SJCRH30 (cell line): ENCODE results near the gene TSPAN6. TPM values are rescaled to one million over a fixed set of nuclear protein-coding genes. Genes with fewer than 3 reads are reported as not detected.

Experiments
- DNase-seq, 2 experiments: peaks; one replicate each; pipeline ENCODE4 v3.0.0-alpha.2; 2015 to 2020
- H3K27ac ChIP-seq: fragments of 250-450 bp; sonication (Bioruptor Pico); 2 replicates; pipeline ENCODE4 v1.5.1; 2020; ENCODE audit warnings: mild to moderate bottlenecking, moderate library complexity
- H3K27me3 ChIP-seq: fragments of 250-450 bp; sonication (Bioruptor Pico); 2 replicates; pipeline ENCODE4 v1.5.1; 2020; ENCODE audit warnings: mild to moderate bottlenecking, moderate library complexity
- H3K36me3 ChIP-seq: fragments of 250-450 bp; sonication (Bioruptor Pico); 2 replicates; pipeline ENCODE4 v1.5.1; 2020; ENCODE audit warnings: mild to moderate bottlenecking, moderate library complexity
- H3K4me1 ChIP-seq: fragments of 250-450 bp; sonication (Bioruptor Pico); 2 replicates; pipeline ENCODE4 v1.5.1; 2020; ENCODE audit warnings: mild to moderate bottlenecking, moderate library complexity
- H3K4me3 ChIP-seq: fragments of 250-450 bp; sonication (Bioruptor Pico); 2 replicates; pipeline ENCODE4 v1.5.1; 2020; ENCODE audit warnings: mild to moderate bottlenecking, moderate library complexity
- H3K9me3 ChIP-seq: fragments of 250-450 bp; sonication (Bioruptor Pico); replicated peaks from 2 replicates; pipeline ENCODE4 v1.5.1; 2020; ENCODE audit warnings: mild to moderate bottlenecking, moderate library complexity
- total RNA-seq: library from RNA; depleted of rRNA; stranded (reverse); fragments of >200 nt; shearing (Covaris generic); gene quantifications from 2 replicates; pipeline ENCODE4 v1.2.3, GENCODE V29; 2014

Gene TSPAN6
- total RNA-seq, 1 experiment from 2014 or later = 61.7 TPM

GRCh38 chrX:100625985-100626491 lies 10.6 kb downstream of the TSPAN6 start:
- Histone ChIP-seq H3K4me3 (no peak overlapping the region), H3K4me1 (peaks cover 11% of the 10 kb centered on the region; the same call in 1 of the 2 replicates), H3K36me3 (peaks cover 3% of the 10 kb centered on the region; the same call in 1 of the 2 replicates), H3K27me3 (no peaks in the 10 kb centered on the region), H3K27ac (no peak overlapping the region), H3K9me3 (no peaks in the 10 kb centered on the region)
- peak in 1 of 2 experiments; percentile 36 for DNase-seq

- H3K9me3 ChIP-seq = no peaks in the 10 kb centered on the region
- peaks cover 11% of the 10 kb centered on the region; the same call in 1 of the 2 replicates for H3K4me1 ChIP-seq
- no peak overlapping the region for H3K27ac ChIP-seq
- no peak overlapping the region for H3K4me3 ChIP-seq
- no peak for DNase-seq
- H3K36me3 ChIP-seq = no peaks in the 10 kb centered on the region
- H3K27me3 ChIP-seq = no peaks in the 10 kb centered on the region
These were observed 13.6 kb downstream of the TSPAN6 start for GRCh38 chrX:100623001-100623400.

- no peaks in the 10 kb centered on the region for H3K4me1 ChIP-seq
- H3K36me3 ChIP-seq = no peaks in the 10 kb centered on the region
- no peak overlapping the region for H3K4me3 ChIP-seq
- no peak overlapping the region for H3K27ac ChIP-seq
- H3K9me3 ChIP-seq = no peaks in the 10 kb centered on the region
- DNase-seq = peak; percentile 27 to 56
- no peaks in the 10 kb centered on the region for H3K27me3 ChIP-seq
These were observed 21.6 kb downstream of the TSPAN6 start for GRCh38 chrX:100615005-100615404.

- Histone ChIP-seq H3K36me3 (no peaks in the 10 kb centered on the region), H3K9me3 (no peaks in the 10 kb centered on the region), H3K27me3 (no peaks in the 10 kb centered on the region), H3K4me1 (no peaks in the 10 kb centered on the region), H3K27ac (no peak overlapping the region), H3K4me3 (no peak overlapping the region)
- DNase-seq = no peak
These were observed 24.7 kb downstream of the TSPAN6 start for GRCh38 chrX:100611951-100612350.

GRCh38 chrX:100609591-100609990 lies 27.0 kb downstream of the TSPAN6 start:
- no peak overlapping the region for H3K27ac ChIP-seq
- H3K9me3 ChIP-seq = no peaks in the 10 kb centered on the region
- H3K4me3 ChIP-seq = no peak overlapping the region
- H3K4me1 ChIP-seq = no peaks in the 10 kb centered on the region
- H3K27me3 ChIP-seq = no peaks in the 10 kb centered on the region
- no peak for DNase-seq
- no peaks in the 10 kb centered on the region for H3K36me3 ChIP-seq

- no peaks in the 10 kb centered on the region for H3K36me3 ChIP-seq
- DNase-seq = no peak
- no peaks in the 10 kb centered on the region for H3K4me1 ChIP-seq
- no peak overlapping the region for H3K27ac ChIP-seq
- H3K9me3 ChIP-seq = no peaks in the 10 kb centered on the region
- no peaks in the 10 kb centered on the region for H3K27me3 ChIP-seq
- H3K4me3 ChIP-seq = no peak overlapping the region
These were observed 29.9 kb downstream of the TSPAN6 start for GRCh38 chrX:100606753-100607152.

- Histone ChIP-seq H3K27ac (no peak overlapping the region), H3K27me3 (no peaks in the 10 kb centered on the region), H3K4me1 (no peaks in the 10 kb centered on the region), H3K4me3 (no peak overlapping the region), H3K36me3 (no peaks in the 10 kb centered on the region), H3K9me3 (no peaks in the 10 kb centered on the region)
- DNase-seq = no peak
These were observed 35.8 kb downstream of the TSPAN6 start for GRCh38 chrX:100600758-100601157.

GRCh38 chrX:100600340-100600739 lies 36.3 kb downstream of the TSPAN6 start:
- H3K27me3 ChIP-seq = no peaks in the 10 kb centered on the region
- no peak overlapping the region for H3K27ac ChIP-seq
- H3K4me1 ChIP-seq = no peaks in the 10 kb centered on the region
- no peak overlapping the region for H3K4me3 ChIP-seq
- H3K36me3 ChIP-seq = no peaks in the 10 kb centered on the region
- no peaks in the 10 kb centered on the region for H3K9me3 ChIP-seq
- no peak for DNase-seq

GRCh38 chrX:100599456-100599855 lies 37.1 kb downstream of the TSPAN6 start:
- Histone ChIP-seq H3K4me3 (no peak overlapping the region), H3K27ac (no peak overlapping the region), H3K4me1 (no peaks in the 10 kb centered on the region), H3K9me3 (no peaks in the 10 kb centered on the region), H3K36me3 (no peaks in the 10 kb centered on the region), H3K27me3 (no peaks in the 10 kb centered on the region)
- DNase-seq = no peak

- no peaks in the 10 kb centered on the region for H3K4me1 ChIP-seq
- no peaks in the 10 kb centered on the region for H3K27me3 ChIP-seq
- no peaks in the 10 kb centered on the region for H3K9me3 ChIP-seq
- H3K4me3 ChIP-seq = no peak overlapping the region
- no peak for DNase-seq
- no peak overlapping the region for H3K27ac ChIP-seq
- H3K36me3 ChIP-seq = no peaks in the 10 kb centered on the region
These were observed 40.0 kb downstream of the TSPAN6 start for GRCh38 chrX:100596601-100597000.

GRCh38 chrX:100593581-100593980 lies 43.0 kb downstream of the TSPAN6 start:
- Histone ChIP-seq H3K27ac (no peak overlapping the region), H3K4me1 (no peaks in the 10 kb centered on the region), H3K4me3 (no peak overlapping the region), H3K36me3 (no peaks in the 10 kb centered on the region), H3K27me3 (no peaks in the 10 kb centered on the region), H3K9me3 (no peaks in the 10 kb centered on the region)
- DNase-seq = no peak

- Histone ChIP-seq H3K27ac (no peak overlapping the region), H3K27me3 (no peaks in the 10 kb centered on the region), H3K36me3 (no peaks in the 10 kb centered on the region), H3K4me3 (no peak overlapping the region), H3K9me3 (no peaks in the 10 kb centered on the region), H3K4me1 (no peaks in the 10 kb centered on the region)
- DNase-seq = no peak
These were observed 43.5 kb downstream of the TSPAN6 start for GRCh38 chrX:100593126-100593525.

GRCh38 chrX:100591256-100592051 lies 45.2 kb downstream of the TSPAN6 start:
- Histone ChIP-seq H3K27ac (no peak overlapping the region), H3K4me3 (no peak overlapping the region), H3K36me3 (no peaks in the 10 kb centered on the region), H3K9me3 (no peaks in the 10 kb centered on the region), H3K27me3 (no peaks in the 10 kb centered on the region), H3K4me1 (no peaks in the 10 kb centered on the region)
- DNase-seq = no peak

GRCh38 chrX:100587861-100588260 lies 48.7 kb downstream of the TSPAN6 start:
- Histone ChIP-seq H3K27me3 (no peaks in the 10 kb centered on the region), H3K4me3 (no peak overlapping the region), H3K4me1 (no peaks in the 10 kb centered on the region), H3K36me3 (no peaks in the 10 kb centered on the region), H3K9me3 (no peaks in the 10 kb centered on the region), H3K27ac (no peak overlapping the region)
- DNase-seq = no peak

GRCh38 chrX:100586747-100587146 lies 49.9 kb downstream of the TSPAN6 start:
- Histone ChIP-seq H3K4me1 (no peaks in the 10 kb centered on the region), H3K27ac (no peak overlapping the region), H3K4me3 (no peak overlapping the region), H3K36me3 (no peaks in the 10 kb centered on the region), H3K27me3 (no peaks in the 10 kb centered on the region), H3K9me3 (no peaks in the 10 kb centered on the region)
- DNase-seq = no peak

- DNase-seq = no peak
These were observed 52.0 kb downstream of the TSPAN6 start, which contains the start of gene TNMD for GRCh38 chrX:100584611-100585010. TNMD (plus strand) TSS chrX:100584936; CDS start chrX:100585019, 83 bp downstream.

More at GRCh38 chrX:100584611-100585010, 52.0 kb downstream of the TSPAN6 start, which contains the start of gene TNMD:
- Histone ChIP-seq H3K9me3 (no peaks in the 10 kb centered on the region), H3K27ac (no peak within 1 kb of the TSS), H3K4me1 (no peaks in the 10 kb centered on the region), H3K4me3 (no peak within 1 kb of the TSS), H3K36me3 (no peaks in the 10 kb centered on the region), H3K27me3 (no peaks in the 10 kb centered on the region)
